Lower lobe of right lung (tissue), 2 donors: ENCODE results near the gene MRPS22. TPM values are rescaled to one million over a fixed set of nuclear protein-coding genes. Genes with fewer than 3 reads are reported as not detected.
"Not testable (repeated sequence)": the region's sequence is repeated elsewhere in the genome, so short reads cannot be mapped to it uniquely, and the experiment has no call there.

Experiments used
- ATAC-seq, 2 donors: fragments of 200-7000 bp; cut with Tn5 transposase; one replicate each; pipeline ENCODE4 v1.9.1; 2020 to 2022; ENCODE audit warnings: mild to moderate bottlenecking in 2 of 2, moderate library complexity in 2 of 2
- DNase-seq: peaks from one replicate; pipeline ENCODE4 v3.0.0-alpha.2; 2020
- H3K27ac ChIP-seq: fragments of 200-600 bp; one replicate; pipeline ENCODE4 v1.8.0; 2022
- H3K27me3 ChIP-seq: fragments of 200-600 bp; one replicate; pipeline ENCODE4 v1.8.0; 2022; ENCODE audit warnings: low read depth
- H3K36me3 ChIP-seq: fragments of 200-600 bp; one replicate; pipeline ENCODE4 v1.8.0; 2022; ENCODE audit warnings: mild to moderate bottlenecking
- H3K4me1 ChIP-seq: fragments of 200-600 bp; one replicate; pipeline ENCODE4 v1.8.0; 2022
- H3K4me3 ChIP-seq: fragments of 200-600 bp; one replicate; pipeline ENCODE4 v1.8.0; 2022; ENCODE audit warnings: mild to moderate bottlenecking
- H3K9me3 ChIP-seq: fragments of 200-600 bp; one replicate; pipeline ENCODE4 v1.8.0; 2022
- CTCF ChIP-seq: fragments of 200-600 bp; IDR thresholded peaks from one replicate; pipeline ENCODE4 v1.8.0; 2022; ENCODE audit warnings: antibody characterized with exemption, mild to moderate bottlenecking
- intact Hi-C: fragments of 100-400 bp; cut with DNase I; formaldehyde crosslinking; loops from one replicate; pipeline ENCODE4 v1.11.0; 2022
- total RNA-seq: library from RNA; stranded (reverse); fragmentation: NEBNext Ultra II Directional; extraction: Animal tissue kit (Norgen Biotek cat#: 25700); gene quantifications from one replicate; pipeline ENCODE4 v1.2.1, GENCODE V29; 2021
- donor health status: DM: no; HTN: yes; CAD: no; lungs with severe emphysema.

MRPS22 gene
- total RNA-seq, 1 donor from 2014 or later, result 35.6 TPM

- no peak overlapping the region for H3K4me3 ChIP-seq
- DNase-seq, result no peak
- intact Hi-C loops, result no loop called here
- H3K9me3 ChIP-seq, result no peaks in the 10 kb centered on the region
- no peak overlapping the region for H3K27ac ChIP-seq
- H3K27me3 ChIP-seq, result no peaks in the 10 kb centered on the region
- peaks cover 98% of the 10 kb centered on the region for H3K36me3 ChIP-seq
- no peak for ATAC-seq
- TF ChIP-seq CTCF, result no peak
- peaks cover 11% of the 10 kb centered on the region for H3K4me1 ChIP-seq
Measured at GRCh38 chr3:139378587-139379241, 34.9 kb downstream of the MRPS22 start.

GRCh38 chr3:139380575-139380974 lies 36.8 kb downstream of the MRPS22 start:
- no peak overlapping the region for H3K4me3 ChIP-seq
- peaks cover 13% of the 10 kb centered on the region for H3K4me1 ChIP-seq
- H3K27ac ChIP-seq, result no peak overlapping the region
- intact Hi-C loops, result no loop called here
- ATAC-seq (no peak), DNase-seq (no peak)
- H3K27me3 ChIP-seq, result no peaks in the 10 kb centered on the region
- no peaks in the 10 kb centered on the region for H3K9me3 ChIP-seq
- peaks cover 88% of the 10 kb centered on the region for H3K36me3 ChIP-seq
- no peak for TF ChIP-seq CTCF

GRCh38 chr3:139382291-139382690 lies 38.5 kb downstream of the MRPS22 start:
- ATAC-seq, DNase-seq, H3K4me3 ChIP-seq, H3K9me3 ChIP-seq, H3K27ac ChIP-seq, H3K27me3 ChIP-seq, intact Hi-C loops: not testable (repeated sequence)
- Histone ChIP-seq H3K36me3 (peaks cover 71% of the 10 kb centered on the region), H3K4me1 (peaks cover 27% of the 10 kb centered on the region)

- no peak for TF ChIP-seq CTCF
- Histone ChIP-seq H3K4me3 (peak overlapping the region; percentile 69), H3K27ac (no peak overlapping the region), H3K9me3 (no peaks in the 10 kb centered on the region), H3K27me3 (no peaks in the 10 kb centered on the region), H3K4me1 (peaks cover 41% of the 10 kb centered on the region), H3K36me3 (peaks cover 13% of the 10 kb centered on the region)
- DNase-seq (no peak), ATAC-seq (no peak)
- intact Hi-C loops, result no loop called here
Measured at GRCh38 chr3:139388077-139388476, 44.3 kb downstream of the MRPS22 start.

- peak in 1 of 2 donors; percentile 46 for ATAC-seq
Measured at GRCh38 chr3:139388821-139389551, 45.2 kb downstream of the MRPS22 start.

More at GRCh38 chr3:139388821-139389551, 45.2 kb downstream of the MRPS22 start:
- H3K36me3 ChIP-seq, result peaks cover 8% of the 10 kb centered on the region
- H3K27ac ChIP-seq, result peak overlapping the region; percentile 96
- no peaks in the 10 kb centered on the region for H3K27me3 ChIP-seq
- H3K4me3 ChIP-seq, result peak overlapping the region; percentile 69
- H3K4me1 ChIP-seq, result peaks cover 41% of the 10 kb centered on the region
- no peaks in the 10 kb centered on the region for H3K9me3 ChIP-seq
- DNase-seq, result no peak
- intact Hi-C loops, result no loop called here
- TF ChIP-seq CTCF, result no peak
